H9 (cell line): ENCODE data around the gene GPC1. TPM values are rescaled to one million over a fixed set of nuclear protein-coding genes. Genes with fewer than 3 reads are reported as not detected.

Source experiments
- DNase-seq: peaks from one replicate; pipeline ENCODE4 v3.0.0-alpha.2; 2017
- H2AFZ ChIP-seq: one replicate; pipeline ENCODE4 v1.6.1; 2013; ENCODE audit warnings: mild to moderate bottlenecking, low read length, control low read depth, moderate library complexity
- H2AK5ac ChIP-seq: 2 replicates; pipeline ENCODE4 v1.6.1; 2013; ENCODE audit warnings: low read length, control low read depth, mixed read lengths; ENCODE audit not compliant: insufficient read length
- H2BK120ac ChIP-seq: one replicate; pipeline ENCODE4 v1.6.1; 2013; ENCODE audit warnings: low read depth, mild to moderate bottlenecking, low read length, control low read depth, inconsistent platforms; ENCODE audit not compliant: poor library complexity, severe bottlenecking
- H2BK12ac ChIP-seq: 2 replicates; pipeline ENCODE4 v1.6.1; 2013; ENCODE audit warnings: low read length, control low read depth, mixed read lengths, low read depth; ENCODE audit not compliant: insufficient read length
- H2BK15ac ChIP-seq: 2 replicates; pipeline ENCODE4 v1.6.1; 2013; ENCODE audit warnings: low read depth, low read length, control low read depth
- H2BK20ac ChIP-seq: one replicate; pipeline ENCODE4 v1.6.1; 2013; ENCODE audit warnings: low read depth, mild to moderate bottlenecking, low read length, control low read depth, inconsistent platforms; ENCODE audit not compliant: poor library complexity, severe bottlenecking
- H2BK5ac ChIP-seq: 2 replicates; pipeline ENCODE4 v1.6.1; 2013; ENCODE audit warnings: low read length, control low read depth, mixed read lengths; ENCODE audit not compliant: insufficient read length
- H3K14ac ChIP-seq: 2 replicates; pipeline ENCODE4 v1.6.1; 2013; ENCODE audit warnings: low read length, control low read depth; ENCODE audit not compliant: insufficient read depth
- H3K18ac ChIP-seq: 2 replicates; pipeline ENCODE4 v1.6.1; 2013; ENCODE audit warnings: low read depth, mild to moderate bottlenecking, mixed read lengths, low read length, control low read depth; ENCODE audit not compliant: insufficient read length
- H3K23ac ChIP-seq: 2 replicates; pipeline ENCODE4 v1.6.1; 2013; ENCODE audit warnings: low read length, control low read depth, mixed read lengths, low read depth; ENCODE audit not compliant: insufficient read length
- H3K23me2 ChIP-seq: 2 replicates; pipeline ENCODE4 v1.6.1; 2013; ENCODE audit warnings: low read depth, mild to moderate bottlenecking, mixed read lengths, low read length, control low read depth; ENCODE audit not compliant: insufficient read length, poor library complexity, severe bottlenecking
- H3K27ac ChIP-seq: 2 replicates; pipeline ENCODE4 v1.5.1; 2013; ENCODE audit warnings: low read length, control low read depth, mixed read lengths, low read depth; ENCODE audit not compliant: insufficient read length
- H3K27me3 ChIP-seq: 2 replicates; pipeline ENCODE4 v1.6.1; 2013; ENCODE audit warnings: low read length, control low read depth, inconsistent platforms; ENCODE audit not compliant: insufficient read depth
- H3K4ac ChIP-seq: 2 replicates; pipeline ENCODE4 v1.6.1; 2013; ENCODE audit warnings: low read depth, mild to moderate bottlenecking, control low read depth, inconsistent platforms, low read length, moderate library complexity
- H3K4me1 ChIP-seq: 2 replicates; pipeline ENCODE4 v1.6.1; 2013; ENCODE audit warnings: low read length, control low read depth, inconsistent platforms; ENCODE audit not compliant: insufficient read depth
- H3K4me2 ChIP-seq: 2 replicates; pipeline ENCODE4 v1.6.1; 2013; ENCODE audit warnings: low read length, control low read depth, mixed read lengths; ENCODE audit not compliant: insufficient read length, insufficient read depth
- H3K56ac ChIP-seq: 2 replicates; pipeline ENCODE4 v1.6.1; 2013; ENCODE audit warnings: low read depth, mild to moderate bottlenecking, mixed read lengths, low read length, control low read depth; ENCODE audit not compliant: insufficient read length
- H3K79me1 ChIP-seq: 2 replicates; pipeline ENCODE4 v1.6.1; 2013; ENCODE audit warnings: low read depth, mild to moderate bottlenecking, moderate library complexity, low read length, control low read depth, inconsistent platforms; ENCODE audit not compliant: insufficient read depth, poor library complexity, severe bottlenecking
- H3K79me2 ChIP-seq: 2 replicates; pipeline ENCODE4 v1.6.1; 2013; ENCODE audit warnings: low read length, control low read depth, inconsistent platforms; ENCODE audit not compliant: insufficient read depth
- H3K9ac ChIP-seq: 2 replicates; pipeline ENCODE4 v1.6.1; 2013; ENCODE audit warnings: low read length, control low read depth, mixed read lengths; ENCODE audit not compliant: insufficient read length; ENCODE audit errors: extremely low read depth
- H3K9me3 ChIP-seq: one replicate; pipeline ENCODE4 v1.6.1; 2013; ENCODE audit warnings: low read depth, low read length, inconsistent platforms; ENCODE audit not compliant: control insufficient read depth
- H3T11ph ChIP-seq: one replicate; pipeline ENCODE4 v1.6.1; 2013; ENCODE audit warnings: mild to moderate bottlenecking, low read length, control low read depth, inconsistent platforms
- H4K20me1 ChIP-seq: one replicate; pipeline ENCODE4 v1.6.1; 2013; ENCODE audit not compliant: control insufficient read depth, insufficient read length, insufficient read depth
- H4K5ac ChIP-seq: 2 replicates; pipeline ENCODE4 v1.6.1; 2013; ENCODE audit warnings: low read depth, mild to moderate bottlenecking, mixed read lengths, low read length, control low read depth; ENCODE audit not compliant: insufficient read length
- H4K8ac ChIP-seq: replicated peaks from 2 replicates; pipeline ENCODE4 v1.6.1; 2013; ENCODE audit warnings: low read length, control low read depth, mixed read lengths, low read depth; ENCODE audit not compliant: insufficient read length
- H4K91ac ChIP-seq: 2 replicates; pipeline ENCODE4 v1.6.1; 2013; ENCODE audit warnings: low read depth, mild to moderate bottlenecking, moderate library complexity, mixed read lengths, low read length, control low read depth; ENCODE audit not compliant: insufficient read length
- H3K27ac Mint-ChIP-seq, 3 experiments: 2 replicates in 2 of 3; 3 replicates in 1 of 3; pipeline ENCODE4 v1.8.0; 2020 to 2021; ENCODE audit warnings: mixed read lengths in 3 of 3, mild to moderate bottlenecking in 1 of 3, moderate library complexity in 1 of 3
- H3K27me3 Mint-ChIP-seq: 2 replicates; pipeline ENCODE4 v1.8.0; 2021; ENCODE audit warnings: low read depth, mild to moderate bottlenecking, moderate library complexity, mixed read lengths
- H3K36me3 Mint-ChIP-seq, 3 experiments: 2 replicates in 2 of 3; 3 replicates in 1 of 3; pipeline ENCODE4 v1.8.0; 2020 to 2021; ENCODE audit warnings: low read depth in 3 of 3, mixed read lengths in 3 of 3; ENCODE audit not compliant: insufficient read depth in 1 of 3
- H3K4me1 Mint-ChIP-seq, 2 experiments: 2 replicates each; pipeline ENCODE4 v1.8.0; 2020; ENCODE audit warnings: mixed read lengths in 2 of 2
- H3K4me3 Mint-ChIP-seq, 2 experiments: 2 replicates in 1 of 2; 3 replicates in 1 of 2; pipeline ENCODE4 v1.8.0; 2020 to 2021; ENCODE audit warnings: mild to moderate bottlenecking in 2 of 2, mixed read lengths in 2 of 2, moderate library complexity in 1 of 2
- H3K9me3 Mint-ChIP-seq, 2 experiments: 2 replicates in 1 of 2; 3 replicates in 1 of 2; pipeline ENCODE4 v1.8.0; 2020; ENCODE audit warnings: mild to moderate bottlenecking in 2 of 2, mixed read lengths in 2 of 2, moderate library complexity in 1 of 2
- CTCF ChIP-seq: fragments of 200-600 bp; sonication (generic); conservative IDR thresholded peaks from 3 replicates; pipeline ENCODE4 v1.8.0; 2021; ENCODE audit warnings: antibody characterized with exemption, mild to moderate bottlenecking
- WGBS: extraction: QIAGEN DNeasy Blood & Tissue Kit; methylation state at CpG from one replicate; pipeline ENCODE4 v1.1.7; 2013; ENCODE audit warnings: missing lambda C conversion rate, low lambda C conversion rate, mixed read lengths; ENCODE audit not compliant: insufficient read length; ENCODE audit errors: extremely low coverage; 5-methylcytosine and 5-hydroxymethylcytosine counted together
- total RNA-seq: library from RNA; stranded (reverse); gene quantifications from 2 replicates; pipeline ENCODE4 v1.2.1, GENCODE V29; 2021

GPC1 gene
- total RNA-seq, 1 experiment from 2014 or later, result 39.4 TPM

GRCh38 chr2:240425697-240426096 lies 9.8 kb upstream of the GPC1 start:
- H2BK120ac ChIP-seq, result no peak overlapping the region
- no peak overlapping the region for H2AFZ ChIP-seq
- H3K4ac ChIP-seq, result no peak overlapping the region
- no peaks in the 10 kb centered on the region for H3K79me2 ChIP-seq
- Mint-ChIP-seq H3K4me3 (no peak overlapping the region), H3K9me3 (peaks cover 32 to 36% of the 10 kb centered on the region in 2 experiments), H3K27me3 (peaks cover 40% of the 10 kb centered on the region), H3K36me3 (peaks cover 0 to 5% (median 2%) of the 10 kb centered on the region in 3 experiments; a peak in 3 of 7 replicates), H3K4me1 (peaks cover 5 to 9% of the 10 kb centered on the region in 2 experiments), H3K27ac (no peak overlapping the region)
- no peak overlapping the region for H3K9ac ChIP-seq
- no peak overlapping the region for H3K23ac ChIP-seq
- H3K4me2 ChIP-seq, result no peak overlapping the region
- H2BK15ac ChIP-seq, result no peak overlapping the region
- H2BK5ac ChIP-seq, result no peak overlapping the region
- H3K14ac ChIP-seq, result no peak overlapping the region
- no peaks in the 10 kb centered on the region for H3K79me1 ChIP-seq
- no peaks in the 10 kb centered on the region for H4K20me1 ChIP-seq
- no peaks in the 10 kb centered on the region for H3K9me3 ChIP-seq
- TF ChIP-seq CTCF, result no peak
- no peaks in the 10 kb centered on the region for H3K4me1 ChIP-seq
- H3K56ac ChIP-seq, result no peak overlapping the region
- no peak overlapping the region for H4K5ac ChIP-seq
- no peak overlapping the region for H4K8ac ChIP-seq
- no peaks in the 10 kb centered on the region for H3K23me2 ChIP-seq
- no peak overlapping the region for H2BK12ac ChIP-seq
- no peak overlapping the region for H3K27ac ChIP-seq
- H3T11ph ChIP-seq, result no peak overlapping the region
- peak; percentile 12 for DNase-seq
- H3K18ac ChIP-seq, result no peak overlapping the region
- H3K27me3 ChIP-seq, result no peaks in the 10 kb centered on the region
- H4K91ac ChIP-seq, result no peak overlapping the region
- no peak overlapping the region for H2BK20ac ChIP-seq
- WGBS, result no CpG with 5 or more reads among the region's 5 CpGs
- H2AK5ac ChIP-seq, result no peak overlapping the region
